CD4-positive, alpha-beta T cell treated with Interleukin-17A for 4 hours (primary cell): Measurements from ENCODE around the gene KIN.
"Not testable (repeated sequence)": the region's sequence is repeated elsewhere in the genome, so short reads cannot be mapped to it uniquely, and the experiment has no call there.

Source experiments
- DNase-seq: peaks from one replicate; pipeline ENCODE4 v3.0.0-alpha.2; 2020; ENCODE audit warnings: mixed read lengths

Gene KIN

DNA sequence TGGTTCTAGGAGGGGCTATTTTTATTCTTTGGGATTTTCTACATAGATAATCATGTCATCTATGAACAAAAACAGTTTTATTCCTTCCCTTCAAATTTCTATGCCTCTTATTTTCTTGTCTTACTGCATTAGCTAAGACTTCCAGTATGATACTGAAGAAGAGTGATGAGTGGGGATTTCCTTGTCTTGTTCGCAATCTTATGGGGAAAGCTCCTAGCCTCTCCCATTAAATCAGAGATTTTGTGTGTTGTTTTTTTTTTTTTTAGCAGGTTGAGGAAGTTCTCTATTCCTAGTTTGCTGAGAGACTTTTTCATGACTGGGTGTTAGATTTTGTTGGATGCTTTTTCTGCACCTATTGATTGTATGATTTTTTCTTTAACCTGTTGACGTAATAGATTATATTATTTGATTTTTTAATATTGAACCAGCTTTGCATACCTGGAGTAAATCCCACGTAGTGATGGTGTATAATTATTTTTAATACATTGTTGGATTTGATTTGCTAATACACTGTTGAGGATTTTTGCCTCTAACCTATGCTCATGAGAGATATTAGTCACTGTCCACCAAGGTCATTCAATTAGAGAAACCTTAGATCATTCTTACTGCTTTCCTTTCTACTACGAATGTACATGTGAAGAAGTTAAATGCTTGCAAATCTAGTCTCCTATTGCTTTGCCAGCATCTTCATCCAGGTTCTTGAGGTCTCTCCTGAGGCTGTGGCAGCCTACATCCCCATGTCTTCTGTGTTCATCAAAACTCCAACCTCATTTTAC lies 6.6 kb upstream of the KIN start:
- no peak for DNase-seq

DNA sequence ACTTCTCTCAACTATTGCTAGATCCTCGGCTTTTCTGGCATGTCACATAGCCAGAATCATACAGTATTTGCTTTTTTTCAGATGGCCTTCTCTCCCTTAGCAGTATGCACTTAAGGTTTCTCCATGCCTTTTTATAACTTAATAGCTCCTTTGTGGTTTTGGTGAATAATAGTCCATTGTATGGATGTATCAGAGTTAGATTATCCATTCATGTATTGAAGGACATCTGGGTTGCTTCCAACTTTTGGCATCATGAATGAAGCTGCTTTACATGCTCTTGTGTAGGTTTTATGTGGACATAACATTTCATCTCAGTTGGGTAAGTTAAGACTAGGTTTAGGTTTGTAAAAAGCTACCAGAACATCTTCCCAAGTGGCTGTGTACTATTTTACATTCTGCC lies 4.7 kb upstream of the KIN start:
- no peak for DNase-seq

DNA sequence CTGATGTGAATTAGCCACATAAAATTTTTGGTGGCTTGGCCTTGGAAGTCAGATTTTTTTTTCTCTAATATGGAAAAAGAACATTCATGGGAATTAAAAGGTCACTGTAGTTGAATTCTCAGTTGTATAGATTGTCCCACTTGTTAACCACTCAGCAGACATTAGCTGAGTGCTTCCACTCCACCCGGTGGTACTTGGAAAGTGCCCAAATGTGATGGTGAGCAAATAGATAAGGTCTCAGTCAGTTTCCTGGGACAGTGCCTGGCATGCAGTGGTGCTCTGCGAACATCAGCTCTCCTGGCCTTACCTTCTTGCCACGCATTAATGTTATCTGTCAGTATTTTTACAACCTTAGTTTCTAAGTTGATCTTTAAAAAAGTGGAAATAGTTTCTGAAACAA lies 1.6 kb upstream of the KIN start:
- no peak for DNase-seq

DNA sequence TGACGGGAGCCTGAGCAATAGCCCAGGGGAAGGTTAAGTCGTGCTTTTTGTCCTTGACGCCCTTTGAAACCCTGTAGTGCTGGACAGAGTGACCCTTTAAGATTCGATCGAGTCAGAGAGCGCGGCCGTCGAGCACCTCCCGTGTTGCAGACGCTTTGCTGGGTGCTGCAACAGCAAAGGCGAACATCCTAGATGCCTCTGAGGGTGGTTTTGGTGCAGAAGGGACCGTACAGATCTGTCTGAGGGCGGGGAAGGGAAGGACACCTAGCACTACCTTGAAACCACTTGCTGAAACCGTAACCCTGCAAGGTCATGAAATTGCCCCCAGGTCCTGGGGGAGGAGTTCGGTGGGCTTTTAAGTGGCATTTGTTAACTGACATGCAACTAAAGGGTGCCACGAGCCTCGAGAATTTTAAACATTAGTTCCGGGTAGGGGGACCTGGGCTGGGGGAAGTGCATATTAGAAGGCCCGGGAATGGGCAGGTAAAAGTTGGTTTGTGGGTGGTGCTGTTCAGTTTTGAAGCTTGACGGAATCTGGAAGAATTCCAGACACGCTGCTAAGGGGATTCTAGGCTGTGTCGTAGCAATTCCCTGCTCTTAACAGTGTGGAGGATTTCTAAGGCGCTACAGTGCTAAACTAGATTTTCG lies 970 bp upstream of the KIN start:
- DNase-seq = no peak

DNA sequence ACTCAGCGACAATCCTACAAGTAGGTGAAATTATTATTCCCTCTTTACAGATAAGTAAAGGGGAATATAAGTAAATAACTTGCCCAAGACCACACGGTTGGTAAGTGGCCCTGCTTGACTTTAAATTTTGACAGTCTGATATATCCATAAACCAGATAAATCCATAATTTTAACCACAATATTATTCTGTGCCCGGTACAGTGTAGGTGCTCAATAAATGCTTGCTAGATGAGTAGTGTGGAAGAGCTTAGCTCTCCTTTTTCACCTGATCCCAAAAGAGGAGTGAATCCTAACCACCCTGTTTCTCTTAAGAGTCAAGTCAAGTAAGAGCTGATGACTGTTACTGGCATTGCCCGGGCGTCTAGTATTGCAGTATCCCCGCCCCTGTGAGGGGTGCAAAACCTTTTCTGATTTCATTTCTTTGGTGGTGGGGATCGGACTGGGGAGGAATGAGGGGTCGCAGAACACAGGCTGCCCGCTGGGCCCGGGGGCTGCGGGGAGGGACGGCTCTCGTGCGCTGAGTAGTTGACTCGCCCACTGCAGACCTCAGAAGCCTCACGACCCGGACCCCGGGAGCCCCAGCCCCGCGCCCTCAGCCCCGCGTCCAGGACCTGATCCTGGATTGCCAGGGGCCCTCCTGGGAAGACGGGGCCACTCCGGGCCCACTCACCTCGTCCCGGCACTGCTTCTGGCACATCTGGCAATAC lies 490 bp downstream of the KIN start:
- no peak for DNase-seq

DNA sequence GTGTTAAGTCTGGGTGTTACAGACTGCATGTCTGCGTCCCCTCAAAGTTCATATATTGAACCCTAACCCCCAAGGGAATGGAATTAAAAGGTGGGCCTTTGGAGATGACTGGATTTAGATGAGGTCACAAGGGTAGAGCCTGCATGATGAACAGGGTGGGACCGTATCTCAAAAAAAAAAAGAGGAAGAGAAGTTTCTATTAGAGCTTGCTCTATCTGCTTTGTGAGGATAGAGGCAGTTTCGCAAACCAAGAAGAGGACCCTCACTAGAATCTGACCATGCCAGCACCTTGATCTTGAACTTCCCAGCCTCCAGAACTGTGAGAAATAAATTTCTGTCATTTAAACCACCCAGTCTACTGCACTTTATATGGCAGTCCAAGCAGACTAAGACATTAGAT lies 1.4 kb downstream of the KIN start:
- DNase-seq = no peak

DNA sequence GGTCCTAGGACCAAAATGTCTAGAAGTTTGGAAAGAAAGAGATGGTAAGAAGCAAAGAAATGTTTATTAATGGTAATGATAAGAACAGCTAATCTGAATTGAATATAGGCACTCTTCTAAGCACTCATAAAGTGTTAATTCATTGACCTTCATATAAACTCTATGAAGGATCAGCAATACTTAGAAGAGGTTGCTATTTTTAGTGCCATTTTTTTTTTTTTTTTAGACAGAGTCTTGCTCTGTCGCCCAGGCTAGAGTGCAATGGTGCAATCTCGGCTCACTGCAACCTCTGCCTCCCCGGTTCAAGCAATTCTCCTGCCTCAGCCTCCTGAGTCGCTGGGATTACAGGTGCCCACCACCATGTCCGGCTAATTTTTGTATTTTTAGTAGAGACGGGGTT lies 5.6 kb downstream of the KIN start:
- not testable (repeated sequence) for DNase-seq

DNA sequence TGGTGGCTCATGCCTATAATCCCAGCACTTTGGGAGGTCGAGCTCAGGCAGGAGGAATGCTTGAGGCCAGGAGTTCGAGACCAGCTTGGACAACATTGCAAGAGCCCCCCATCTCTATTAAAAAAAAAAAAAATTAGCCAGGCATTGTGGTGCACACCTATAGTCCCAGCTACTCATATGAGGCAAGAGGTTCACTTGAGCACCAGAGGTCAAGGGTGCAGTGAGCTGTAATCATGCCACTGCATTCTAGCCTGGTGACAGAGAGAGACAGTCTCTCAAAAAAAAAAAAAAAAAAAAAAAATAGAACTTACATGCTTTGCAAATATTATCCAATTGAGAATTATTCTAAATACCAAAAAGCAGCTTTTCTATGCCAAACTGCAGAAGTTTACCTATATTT lies 11.0 kb downstream of the KIN start:
- DNase-seq = no peak

DNA sequence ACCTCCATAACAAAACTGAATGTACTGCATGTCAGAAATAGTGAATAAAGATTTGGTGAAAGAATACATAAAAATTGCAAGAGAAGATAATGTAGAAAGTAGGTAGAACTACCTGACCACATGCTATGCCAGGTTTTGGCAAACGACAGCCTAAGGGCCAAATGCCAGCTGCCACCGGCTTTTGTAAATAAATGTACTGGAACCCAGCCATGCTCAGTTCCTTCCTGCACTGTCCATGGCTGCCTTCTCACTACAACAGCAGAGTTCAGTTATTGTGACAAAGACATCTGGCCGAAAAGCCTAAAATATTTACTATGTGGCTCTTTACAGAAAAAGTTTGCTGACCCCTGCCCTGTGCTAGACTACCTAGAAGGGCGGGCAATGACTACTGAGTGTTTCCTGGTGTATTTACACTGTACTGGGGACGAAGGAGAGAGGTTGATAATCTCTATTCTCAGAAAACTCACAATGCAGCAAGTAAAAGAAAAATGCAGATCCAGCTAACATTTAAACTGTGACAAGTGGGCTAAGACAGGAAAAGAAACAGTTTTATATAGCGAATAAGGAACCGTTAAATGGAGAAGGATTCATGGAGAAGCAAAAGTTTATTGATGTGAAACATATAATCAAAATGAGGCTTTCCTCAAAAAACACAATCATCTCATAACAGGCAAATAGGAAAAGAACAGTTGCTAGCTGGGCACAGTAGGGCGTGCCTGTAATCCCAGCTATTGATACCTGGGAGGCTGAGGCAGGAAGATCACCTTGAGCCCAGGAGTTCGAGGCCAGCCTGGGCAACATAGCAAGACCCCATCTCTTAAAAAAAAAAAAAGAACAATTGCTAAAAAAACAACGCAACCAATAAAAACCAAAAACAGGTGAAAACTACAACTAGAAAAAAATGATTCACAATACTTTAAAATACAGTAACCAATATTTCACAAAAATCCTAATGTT lies 13.7 kb downstream of the KIN start:
- DNase-seq = no peak

DNA sequence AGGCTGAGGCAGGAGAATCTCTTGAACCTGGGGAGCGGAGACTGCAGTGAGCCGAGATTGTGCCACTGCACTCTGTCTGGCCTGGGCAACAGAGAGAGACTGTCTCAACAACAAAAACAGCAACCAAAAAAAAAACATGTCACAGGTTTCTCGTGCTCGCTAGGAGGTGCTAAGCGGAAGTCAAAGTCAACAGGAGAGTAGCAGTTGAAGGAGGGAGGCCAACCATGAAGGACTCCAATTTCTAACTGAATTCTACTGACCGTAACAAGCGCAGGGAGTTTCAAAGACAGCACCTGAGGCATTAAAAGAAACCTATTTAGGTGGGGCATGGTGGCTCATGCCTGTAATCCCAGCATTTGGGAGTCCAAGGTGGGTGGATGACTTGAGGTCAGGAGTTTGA lies 19.4 kb downstream of the KIN start:
- DNase-seq = no peak

DNA sequence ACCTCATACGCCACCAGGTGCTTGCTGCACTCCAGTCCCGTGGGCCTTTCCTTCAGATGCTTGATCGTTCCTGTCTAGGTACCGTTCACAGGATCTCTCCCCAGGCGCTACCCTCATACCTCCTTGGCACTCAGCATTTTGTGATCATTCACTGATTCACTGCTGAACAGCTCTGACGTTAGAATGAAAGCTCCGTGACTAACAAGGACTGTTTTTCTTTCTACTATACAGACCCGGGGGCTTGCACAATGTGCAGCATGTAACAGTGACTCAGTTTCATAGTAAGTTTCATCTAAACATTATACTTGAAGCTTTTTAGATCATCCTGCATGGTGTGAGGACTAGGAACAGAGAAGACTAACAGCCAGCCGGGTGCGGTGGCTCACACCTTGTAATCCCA lies 20.6 kb downstream of the KIN start:
- DNase-seq = no peak

DNA sequence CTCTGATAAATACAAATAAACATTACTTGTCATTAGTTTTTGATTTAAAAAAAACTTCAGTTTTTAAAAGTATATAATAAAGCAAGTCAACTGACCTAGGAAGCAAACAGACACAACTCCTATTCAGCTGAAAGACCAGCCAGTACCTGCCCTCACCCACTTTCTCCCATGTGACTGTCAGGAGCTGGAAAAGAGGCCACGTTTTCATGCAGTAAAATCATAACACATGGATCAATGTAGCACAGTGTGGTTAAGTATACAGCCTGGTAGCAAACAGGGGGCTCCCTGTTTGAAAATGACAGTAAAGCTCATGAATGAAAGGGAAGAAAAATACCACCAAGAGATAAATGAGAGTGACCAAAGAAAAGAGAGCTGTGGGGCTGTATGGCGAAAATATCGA lies 21.6 kb downstream of the KIN start:
- DNase-seq = no peak

DNA sequence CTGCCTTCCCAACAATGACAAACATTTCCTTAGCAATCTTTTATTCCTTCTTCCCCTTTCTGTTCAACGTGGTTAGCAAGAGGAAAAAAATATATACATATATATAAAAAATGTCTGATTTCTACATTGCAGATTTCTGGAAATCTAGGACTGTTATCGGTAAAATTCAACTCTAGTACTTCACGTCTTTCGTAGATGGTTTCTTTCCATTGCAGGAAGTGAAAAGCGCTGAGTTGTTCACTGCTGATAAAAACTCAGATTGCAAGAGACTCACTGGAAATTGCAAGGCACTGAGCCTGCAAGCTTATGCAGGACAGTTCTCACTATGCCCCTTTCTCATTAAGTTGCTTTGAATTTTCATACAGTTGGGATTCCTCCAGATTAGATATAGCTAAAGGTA lies 23.9 kb downstream of the KIN start:
- DNase-seq = no peak

DNA sequence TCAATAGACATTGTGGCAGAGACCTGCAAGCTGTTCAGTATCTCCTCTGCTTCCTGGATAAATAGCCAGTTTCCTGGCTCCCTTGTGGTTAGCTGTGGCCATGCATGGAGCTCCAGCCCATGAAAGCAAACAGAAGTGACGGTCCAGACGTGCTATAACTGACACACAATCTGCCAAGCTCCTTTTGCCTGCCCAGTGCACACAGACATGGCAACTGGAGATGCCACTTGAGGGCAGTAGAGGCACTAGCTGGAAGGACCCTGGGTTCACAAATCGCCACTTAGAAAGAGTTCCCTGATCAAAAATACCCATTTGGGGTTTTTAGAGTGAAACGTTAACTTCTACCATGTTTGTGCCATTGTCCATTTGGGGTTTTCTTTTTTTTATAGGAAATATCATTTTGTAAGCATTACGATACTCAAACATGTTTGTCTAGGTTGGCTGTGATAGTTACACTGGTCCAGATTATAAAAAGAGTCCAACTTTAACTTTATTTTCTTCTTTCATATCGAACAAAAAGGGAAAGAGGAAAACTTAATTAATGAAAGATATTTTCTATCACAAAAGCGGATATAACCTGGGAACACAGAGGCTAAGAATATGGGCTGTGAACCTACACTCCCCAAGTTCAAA lies 31.3 kb downstream of the KIN start:
- peak; percentile 25 for DNase-seq

DNA sequence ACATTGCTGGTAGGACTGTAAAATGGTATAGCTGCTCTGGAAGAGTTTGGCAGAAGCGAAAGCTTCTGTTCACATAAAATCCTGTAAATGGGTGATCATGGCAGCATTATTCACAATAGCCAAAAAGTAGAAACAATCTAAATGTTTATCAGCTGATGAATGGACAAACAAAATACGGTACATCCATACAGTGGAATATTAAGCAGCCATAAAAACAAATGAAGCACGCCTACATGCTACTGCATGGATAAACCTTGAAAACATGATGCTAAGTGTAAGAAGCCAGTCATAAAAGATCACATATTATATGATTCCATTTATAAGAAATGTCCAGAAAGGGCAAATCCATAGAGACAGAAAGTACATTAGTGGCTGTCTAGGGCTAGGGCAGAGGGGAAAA lies 32.7 kb downstream of the KIN start:
- no peak for DNase-seq

DNA sequence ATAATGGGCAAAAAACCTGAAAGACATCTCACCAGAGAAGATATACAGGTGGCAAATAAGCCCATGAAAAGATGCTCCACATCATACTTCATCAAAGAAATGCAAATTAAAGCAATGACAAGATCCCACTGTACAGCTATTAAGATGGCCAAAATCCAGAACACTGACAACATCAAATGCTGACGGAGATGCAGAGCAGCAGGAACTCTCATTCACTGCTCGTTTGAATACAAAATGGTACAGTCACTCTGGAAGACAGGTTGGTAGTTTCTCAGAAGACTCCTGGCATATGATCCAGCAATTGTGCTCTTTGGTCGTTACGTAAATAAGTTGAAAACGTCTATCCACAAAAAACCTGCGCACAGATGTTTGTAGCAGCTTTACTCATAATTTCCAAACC lies 35.5 kb downstream of the KIN start:
- DNase-seq = no peak

DNA sequence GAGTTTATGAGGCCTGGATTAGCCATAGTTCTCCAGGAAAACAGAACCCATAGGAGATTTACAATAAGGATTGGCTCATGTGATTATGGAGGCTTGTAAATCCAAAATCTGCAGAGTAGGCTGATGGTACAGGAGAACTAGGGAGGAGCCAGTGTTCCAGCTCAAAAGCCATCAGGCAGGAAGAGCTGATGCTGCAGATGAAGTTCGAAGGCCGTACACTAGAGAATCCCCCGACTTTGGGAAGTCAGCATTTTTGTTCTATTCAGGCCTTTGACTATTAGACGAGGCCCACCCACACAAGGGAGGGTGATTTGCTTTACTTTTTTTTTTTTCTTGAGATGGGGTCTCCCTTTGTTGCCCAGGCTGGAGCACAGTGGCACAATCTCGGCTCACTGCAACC lies 37.6 kb downstream of the KIN start:
- no peak for DNase-seq

DNA sequence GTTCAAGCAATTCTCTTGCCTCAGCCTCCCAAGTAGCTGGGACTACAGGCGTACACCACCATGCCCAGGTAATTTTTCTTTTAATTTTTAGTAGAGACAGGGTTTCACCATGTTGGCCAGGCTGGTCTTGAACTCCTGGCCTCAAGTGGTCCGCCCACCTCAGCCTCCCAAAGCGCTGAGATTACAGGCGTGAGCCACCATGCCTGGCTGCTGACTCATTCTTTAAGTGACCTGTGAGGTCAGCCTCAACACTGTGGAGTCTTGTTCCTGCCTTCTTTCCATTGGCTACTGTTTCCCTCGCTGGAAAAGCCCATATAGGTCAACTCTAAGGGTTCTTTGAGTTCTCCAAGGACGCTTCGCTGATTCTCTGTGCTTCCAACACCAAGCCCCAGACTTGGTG lies 39.2 kb downstream of the KIN start:
- DNase-seq = not testable (repeated sequence)

DNA sequence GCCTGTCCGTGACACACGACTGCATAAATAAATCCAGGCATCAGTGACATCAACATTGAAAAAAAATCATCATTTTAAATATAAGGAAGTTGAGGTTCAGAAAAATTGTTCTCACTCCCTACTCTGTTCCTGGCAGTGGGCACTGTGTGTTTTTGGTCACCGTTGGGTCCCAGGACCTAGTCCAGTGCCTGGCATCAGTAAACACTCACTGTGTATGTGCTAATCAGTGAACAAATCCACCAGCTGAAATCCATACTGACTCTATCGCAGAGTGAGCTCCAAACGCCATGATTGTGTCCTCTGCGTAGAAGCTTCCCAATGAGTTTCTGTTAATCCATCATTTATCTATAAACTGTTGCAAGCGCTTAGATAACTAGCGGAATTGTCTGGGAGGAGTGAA lies 43.5 kb downstream of the KIN start:
- DNase-seq = no peak

DNA sequence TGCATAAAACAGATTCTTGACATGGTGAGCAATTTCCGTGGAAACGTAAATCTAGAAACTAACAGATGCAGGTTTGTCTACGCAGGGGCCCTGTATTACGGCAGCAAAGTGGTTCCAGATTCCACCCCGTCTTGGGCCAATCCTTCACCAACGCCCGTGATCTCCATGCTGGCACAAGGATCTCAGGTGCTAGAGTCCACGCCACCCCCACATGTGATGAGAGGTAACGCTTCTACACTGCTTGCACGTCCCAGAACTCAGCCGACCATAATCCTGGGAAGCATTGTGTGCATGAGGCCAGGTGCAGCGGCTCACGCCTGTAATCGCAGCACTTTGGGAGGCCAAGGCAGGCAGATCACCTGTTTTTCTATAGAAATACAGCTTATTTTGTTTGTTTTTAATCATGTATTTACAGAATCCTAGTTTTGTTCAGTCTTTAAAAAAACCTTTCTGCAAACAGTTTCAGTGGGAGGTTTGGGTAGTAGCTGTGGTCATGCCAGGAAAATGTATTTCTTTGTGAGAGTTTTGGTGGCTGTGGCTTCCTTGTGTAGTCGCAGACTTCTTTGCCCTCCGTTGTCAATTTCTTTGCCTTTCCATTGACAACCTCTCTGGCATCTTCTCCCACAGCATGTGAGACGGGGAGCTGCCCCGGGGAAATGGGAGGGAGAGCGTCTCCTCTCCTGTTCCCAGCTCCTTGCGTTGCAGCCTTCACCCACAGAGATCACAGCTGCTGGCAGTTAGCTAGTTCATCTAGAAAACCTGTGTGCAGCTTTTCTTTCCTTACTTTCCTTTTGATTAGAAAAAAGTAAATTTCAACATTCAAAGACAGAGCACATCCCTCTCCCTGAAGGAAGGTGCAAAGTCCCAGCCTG lies 49.0 kb downstream of the KIN start:
- DNase-seq = no peak

DNA sequence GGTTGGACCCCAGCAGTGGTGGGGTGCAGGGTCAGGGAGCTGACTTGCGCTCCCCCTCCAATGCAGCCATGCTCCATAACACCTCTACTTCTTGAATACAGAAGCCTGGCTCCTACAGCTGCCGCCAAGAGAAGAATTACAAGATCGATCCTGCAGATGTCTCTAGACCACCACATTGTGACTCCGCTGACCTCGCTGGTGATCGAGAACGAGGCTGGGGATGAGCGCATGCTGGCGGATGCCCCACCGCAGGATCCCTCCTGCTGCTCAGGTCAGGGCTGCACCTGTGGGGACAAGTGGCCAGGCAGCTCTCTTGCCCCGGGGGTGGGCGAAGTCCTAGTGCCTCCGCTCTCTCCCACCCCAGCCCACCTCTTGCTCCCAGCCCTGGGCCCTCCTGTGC lies 53.0 kb downstream of the KIN start:
- DNase-seq = no peak
